CD4-positive, alpha-beta T cell treated with Interleukin-15 for 4 hours (primary cell): ENCODE results near the gene FNDC3B.
"Not testable (repeated sequence)": the region's sequence is repeated elsewhere in the genome, so short reads cannot be mapped to it uniquely, and the experiment has no call there.

Experiments
- DNase-seq: peaks from one replicate; pipeline ENCODE4 v3.0.0-alpha.2; 2020; ENCODE audit warnings: low spot score

Gene FNDC3B

GRCh38 chr3:172033396-172033795 lies 6.0 kb upstream of the FNDC3B start:
- DNase-seq = no peak

- DNase-seq = peak; percentile 58
These were observed 4.3 kb upstream of the FNDC3B start for GRCh38 chr3:172034786-172035685.

DNA sequence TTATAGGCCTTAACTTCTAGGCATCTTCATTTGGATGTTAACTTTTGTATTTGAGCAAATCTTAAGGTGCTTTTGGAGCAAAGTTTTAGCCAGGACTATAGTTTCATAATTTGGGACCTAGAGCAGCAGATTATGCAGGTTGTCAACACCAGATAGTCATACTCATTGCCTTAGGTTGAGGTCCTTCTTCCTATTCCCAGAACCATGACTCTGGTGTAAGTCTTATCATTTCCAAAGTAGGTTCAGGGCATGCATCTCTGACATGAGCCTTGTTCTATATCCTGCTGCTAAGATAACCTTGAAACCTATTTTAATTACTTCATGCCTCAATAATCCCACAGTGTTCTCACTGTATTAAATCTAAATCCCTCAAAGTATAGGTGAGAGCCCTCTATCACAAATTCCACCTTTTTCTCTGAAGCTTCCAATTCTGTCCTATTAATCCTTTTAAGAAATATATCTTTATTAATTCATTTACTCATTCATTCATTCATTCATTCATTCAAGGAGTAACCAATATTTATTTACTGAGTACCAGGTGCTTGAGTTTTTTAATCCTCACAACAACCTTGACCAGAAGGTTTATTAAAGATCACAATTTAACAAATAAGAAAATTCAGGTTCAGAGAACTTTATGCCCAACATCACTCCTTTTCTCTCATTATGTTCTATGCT lies 2.7 kb upstream of the FNDC3B start:
- no peak for DNase-seq

DNA sequence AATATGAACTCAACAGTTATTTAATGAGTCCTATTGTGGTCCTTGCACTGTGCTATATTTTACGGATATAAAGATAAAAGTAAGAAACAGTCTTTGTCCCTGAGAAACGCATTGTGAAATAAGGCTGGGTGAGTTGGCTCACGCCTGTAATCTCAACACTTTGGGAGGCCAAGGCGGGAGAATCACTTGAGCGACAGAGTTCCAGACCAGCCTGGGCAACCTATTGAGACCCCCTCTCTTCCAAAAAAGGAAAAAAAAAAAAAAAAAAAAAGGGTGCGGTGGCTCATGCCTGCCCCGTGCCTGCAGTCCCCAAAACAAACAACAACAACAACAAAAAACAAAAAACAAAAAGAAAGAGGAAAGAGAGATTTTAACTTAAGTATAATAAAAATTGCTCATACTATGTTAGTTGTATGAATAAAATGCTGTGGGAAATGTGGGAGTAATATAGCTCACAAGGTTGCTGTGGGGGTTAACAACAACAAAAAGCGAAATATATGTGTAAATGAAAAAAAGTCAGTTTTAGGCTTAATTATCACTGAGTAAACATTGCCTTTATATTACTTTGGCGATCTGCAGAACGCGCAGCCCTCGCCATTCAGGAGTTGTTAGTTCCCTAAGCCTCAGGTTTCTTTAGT lies 461 bp upstream of the FNDC3B start:
- DNase-seq = no peak

GRCh38 chr3:172040078-172040980 lies 951 bp downstream of the FNDC3B start:
- peak; percentile 19 for DNase-seq

DNA sequence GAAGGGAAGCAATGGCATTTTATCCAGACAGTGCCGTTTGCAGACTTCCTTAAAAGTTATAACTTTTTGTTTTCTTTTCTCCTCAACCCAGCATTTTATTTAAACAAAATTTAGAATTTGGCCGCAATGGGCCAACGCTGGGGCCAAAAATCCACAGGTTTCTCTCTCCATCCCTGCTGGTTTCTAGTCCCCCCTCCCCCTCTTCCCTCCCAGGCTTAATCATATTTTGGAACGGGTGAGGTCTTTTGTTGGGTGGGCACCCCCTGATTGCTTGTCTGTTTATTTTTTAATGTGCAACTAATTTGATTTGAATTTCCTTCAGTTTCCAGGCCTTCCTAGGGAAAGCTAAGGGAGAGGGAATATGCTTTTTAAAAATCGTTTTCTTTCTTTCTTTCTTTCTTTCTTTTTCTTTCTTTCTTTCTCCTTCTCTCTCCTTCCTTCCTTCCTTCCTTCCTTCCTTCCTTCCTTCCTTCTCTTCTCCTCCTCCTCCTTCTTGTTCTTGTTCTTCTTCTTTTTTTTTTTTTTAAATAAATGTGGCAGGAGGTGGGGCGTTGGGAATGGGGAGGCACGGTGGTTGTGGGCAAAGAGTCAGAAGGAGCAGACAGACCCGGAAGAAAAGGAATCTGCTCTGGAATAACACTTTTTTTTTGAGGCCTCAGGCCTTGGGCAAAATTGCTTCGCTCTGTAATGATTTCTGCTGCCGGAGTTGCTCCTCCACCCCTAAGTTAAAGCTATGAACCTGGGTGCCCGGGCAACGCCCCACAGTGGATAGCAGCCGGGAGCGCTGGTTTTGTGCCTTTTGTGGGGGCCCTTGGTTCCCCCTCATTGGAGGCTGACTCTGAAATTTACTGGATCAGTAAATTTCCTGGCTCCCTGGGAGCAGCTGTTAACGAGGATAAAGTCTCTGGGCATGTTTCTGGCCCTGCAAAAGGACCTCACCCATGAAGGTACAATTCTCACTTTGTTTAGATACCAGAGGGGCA lies 1.9 kb downstream of the FNDC3B start:
- DNase-seq = no peak

- no peak for DNase-seq
These were observed 2.8 kb downstream of the FNDC3B start for GRCh38 chr3:172042136-172042662.

DNA sequence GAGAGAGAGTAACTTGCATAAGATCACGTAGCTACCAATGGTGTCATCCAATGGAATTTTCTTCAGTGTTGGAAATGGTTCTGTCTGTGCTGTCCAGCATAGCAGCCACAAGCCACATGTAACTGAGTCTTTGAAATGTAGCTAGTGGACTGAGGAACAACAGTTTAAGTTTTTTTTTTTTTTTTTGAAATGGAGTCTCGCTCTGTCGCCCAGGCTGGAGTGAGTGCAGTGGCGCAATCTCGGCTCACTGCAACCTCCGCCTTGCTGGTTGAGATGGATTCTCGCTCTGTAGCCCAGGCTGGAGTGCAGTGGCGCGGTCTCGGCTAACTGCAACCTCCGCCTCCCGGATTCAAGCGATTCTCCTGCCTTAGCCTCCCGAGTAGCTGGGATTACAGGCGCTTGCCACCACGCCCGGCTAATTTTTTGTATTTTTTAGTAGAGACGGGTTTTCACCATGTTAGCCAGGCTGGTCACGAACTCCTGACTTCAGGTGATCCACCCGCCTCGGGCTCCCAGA lies 3.3 kb downstream of the FNDC3B start:
- not testable (repeated sequence) for DNase-seq

- no peak for DNase-seq
These were observed 3.9 kb downstream of the FNDC3B start for GRCh38 chr3:172043233-172043632.

DNA sequence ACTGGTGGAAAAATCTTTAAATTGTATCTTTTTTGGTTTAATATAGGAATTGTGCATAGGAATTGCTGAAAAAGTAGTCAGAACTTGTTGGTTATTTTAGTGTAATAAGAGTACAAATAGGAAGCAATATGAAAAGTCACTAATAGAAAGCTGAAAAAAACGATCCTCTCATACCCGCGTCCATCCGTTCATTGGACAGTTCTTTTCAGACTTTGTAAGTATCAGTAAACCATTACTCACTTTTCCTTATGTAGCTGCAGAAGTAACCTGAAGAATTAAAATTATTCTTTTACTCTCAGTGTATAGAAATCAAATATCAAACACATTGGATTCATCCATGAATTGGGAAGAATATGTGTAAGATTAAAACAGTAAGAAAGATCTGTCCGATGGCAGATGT lies 4.4 kb downstream of the FNDC3B start:
- no peak for DNase-seq

DNA sequence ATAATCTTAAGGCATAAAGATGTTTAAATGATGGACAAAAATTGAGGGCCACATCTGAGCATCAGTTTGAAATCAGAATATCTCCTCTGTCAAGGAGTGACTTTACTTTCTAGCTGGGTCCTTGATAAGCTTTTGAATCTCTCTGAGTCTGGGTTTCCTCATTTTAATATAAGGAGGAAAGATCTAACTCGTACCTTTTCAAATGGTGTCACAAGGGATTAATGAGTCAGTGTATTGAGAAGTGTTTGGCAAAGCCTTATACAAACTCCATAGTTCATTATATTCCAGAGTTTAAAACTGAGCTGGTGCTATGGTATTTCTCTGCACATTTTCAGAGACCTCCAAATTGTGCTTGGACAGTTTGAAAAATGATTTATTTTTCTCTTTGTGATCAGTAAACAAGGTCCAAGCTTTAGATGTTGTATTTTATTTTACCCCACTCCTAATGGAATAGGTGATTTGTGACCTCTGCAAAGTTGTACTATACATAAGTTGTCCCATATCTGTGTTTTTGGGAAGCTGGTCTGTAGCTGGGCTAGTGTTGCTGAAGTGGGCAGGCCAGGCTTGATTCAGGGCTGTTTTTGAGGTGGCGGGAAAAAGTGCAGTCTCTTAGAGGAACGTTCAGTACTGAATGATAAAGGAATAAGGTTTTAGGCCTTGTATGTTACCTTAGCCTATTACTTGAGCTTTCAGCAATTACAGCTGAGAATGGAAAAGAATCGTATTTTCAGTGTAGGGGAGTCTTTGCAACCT lies 5.6 kb downstream of the FNDC3B start:
- DNase-seq = no peak

GRCh38 chr3:172046268-172046915 lies 7.0 kb downstream of the FNDC3B start:
- no peak for DNase-seq

- DNase-seq = no peak
These were observed 8.3 kb downstream of the FNDC3B start for GRCh38 chr3:172047567-172048115.

GRCh38 chr3:172048599-172048998 lies 9.2 kb downstream of the FNDC3B start:
- DNase-seq = no peak

DNA sequence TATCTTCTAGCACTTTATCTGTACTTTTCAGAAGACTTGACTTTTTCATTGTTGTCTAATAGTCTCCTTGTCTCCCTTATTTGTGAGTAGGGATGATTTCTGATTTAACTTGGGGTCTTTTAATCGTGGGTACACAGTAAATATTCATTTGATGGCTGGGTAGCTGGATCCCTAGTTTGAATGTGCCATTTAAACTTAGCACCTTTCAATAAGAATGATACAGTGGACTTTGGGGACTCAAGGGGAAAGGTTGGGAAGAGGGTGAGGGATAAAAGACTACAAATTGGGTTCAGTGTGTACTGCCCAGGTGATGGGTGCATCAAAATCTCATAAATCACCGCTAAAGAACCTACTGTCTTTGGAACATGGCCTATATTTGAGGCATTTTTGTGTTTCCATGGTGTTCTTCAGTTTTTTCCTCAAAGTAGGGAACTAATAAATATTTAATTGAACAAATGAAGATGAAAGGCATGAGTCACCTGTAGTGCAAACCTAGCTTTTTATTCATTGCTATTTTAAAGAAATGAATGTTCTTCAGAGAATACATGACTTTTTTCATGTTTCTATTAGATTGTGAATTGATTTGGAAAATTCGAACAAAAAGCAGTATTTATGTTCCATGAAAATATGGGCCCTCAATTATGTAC lies 12.1 kb downstream of the FNDC3B start:
- DNase-seq = no peak

DNA sequence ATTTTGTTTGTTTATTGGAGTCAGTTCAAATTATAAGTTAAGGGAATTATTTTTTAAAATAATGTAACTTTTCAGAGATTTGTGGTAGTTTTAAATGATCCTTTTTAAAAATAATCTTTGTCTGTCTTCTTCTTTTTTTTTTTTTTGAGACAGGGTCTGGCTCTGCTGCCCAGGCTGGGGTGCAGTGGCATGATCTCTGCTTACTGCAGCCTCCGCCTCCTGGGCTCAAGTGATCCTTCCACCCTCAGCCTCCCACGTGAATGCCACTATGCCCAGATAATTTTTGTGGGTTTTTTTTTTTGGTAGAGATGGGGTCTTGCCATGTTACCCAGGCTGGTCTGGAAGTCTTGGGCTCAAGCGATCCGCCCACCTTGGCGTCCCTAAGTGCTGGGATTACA lies 12.6 kb downstream of the FNDC3B start:
- DNase-seq = no peak

- DNase-seq = no peak
These were observed 13.0 kb downstream of the FNDC3B start for GRCh38 chr3:172052405-172052804.
